Naive B cell (primary cell): ENCODE measurements around the gene TTLL4. TPM values are rescaled to one million over a fixed set of nuclear protein-coding genes. Genes with fewer than 3 reads are reported as not detected.
"Not testable (repeated sequence)": the region's sequence is repeated elsewhere in the genome, so short reads cannot be mapped to it uniquely, and the experiment has no call there.

ENCODE experiments used
- ATAC-seq, 2 donors: fragments of 150-1000 bp; cut with Tn5 transposase; 2 replicates each; pipeline ENCODE4 v1.10.0; 2021; ENCODE audit warnings: low read depth in 2 of 2, mild to moderate bottlenecking in 2 of 2, moderate library complexity in 2 of 2
- DNase-seq: peaks from one replicate; pipeline ENCODE4 v3.0.0; 2022
- H3K27ac Mint-ChIP-seq, 6 donors: one replicate each; pipeline ENCODE4 v1.8.0; 2020 to 2022; ENCODE audit warnings: mild to moderate bottlenecking in 6 of 6, mixed read lengths in 6 of 6, moderate library complexity in 5 of 6, inconsistent platforms in 2 of 6
- H3K27me3 Mint-ChIP-seq, 3 donors: one replicate each; pipeline ENCODE4 v1.8.0; 2021 to 2022; ENCODE audit warnings: mixed read lengths in 3 of 3, mild to moderate bottlenecking in 1 of 3
- H3K36me3 Mint-ChIP-seq, 2 donors: one replicate each; pipeline ENCODE4 v1.8.0; 2020 to 2022; ENCODE audit warnings: mixed read lengths in 2 of 2, inconsistent platforms in 1 of 2, mild to moderate bottlenecking in 1 of 2
- H3K4me1 Mint-ChIP-seq, 3 donors: one replicate each; pipeline ENCODE4 v1.8.0; 2020 to 2022; ENCODE audit warnings: mixed read lengths in 3 of 3, inconsistent platforms in 1 of 3, mild to moderate bottlenecking in 1 of 3, moderate library complexity in 1 of 3
- H3K4me3 Mint-ChIP-seq, 8 donors: one replicate each; pipeline ENCODE4 v1.8.0; 2020 to 2022; ENCODE audit warnings: mild to moderate bottlenecking in 8 of 8, mixed read lengths in 8 of 8, moderate library complexity in 8 of 8, inconsistent platforms in 2 of 8
- H3K9me3 Mint-ChIP-seq, 7 donors: one replicate each; pipeline ENCODE4 v1.8.0; 2020 to 2022; ENCODE audit warnings: mixed read lengths in 7 of 7, mild to moderate bottlenecking in 5 of 7, inconsistent platforms in 2 of 7, moderate library complexity in 1 of 7
- polyA plus RNA-seq, 6 donors: library from polyadenylated mRNA; unstranded; fragments of 300-500 nt; fragmentation: Illumina TruSeq; gene quantifications; one replicate each; pipeline ENCODE4 v1.2.3, GENCODE V29; 2021; ENCODE audit warnings: low read depth in 6 of 6

TTLL4 gene
- 1 to 10 TPM in 5 of 6 donors, not detected in 1; 3.4 to 9.3 (median 6.0) TPM for polyA plus RNA-seq

- peak; percentile 100 for DNase-seq
- Mint-ChIP-seq H3K4me3 (peak within 1 kb of the TSS; percentile 93 to 97 (median 94)), H3K27me3 (peaks cover 0 to 12% (median 4%) of the 10 kb centered on the region in 3 donors), H3K27ac (peak within 1 kb of the TSS; percentile 64 to 97 (median 94)), H3K4me1 (peaks cover 19 to 27% (median 23%) of the 10 kb centered on the region in 3 donors), H3K36me3 (no peaks in the 10 kb centered on the region), H3K9me3 (peaks cover 0 to 2% (median 0%) of the 10 kb centered on the region in 7 donors)
- ATAC-seq, result peak; percentile 92 to 94
Observed at GRCh38 chr2:218710687-218711549, at the start of gene TTLL4. TSS of gene TTLL4 (plus strand) at chr2:218710835. CDS start at chr2:218737677, 26,842 bp downstream.

DNA sequence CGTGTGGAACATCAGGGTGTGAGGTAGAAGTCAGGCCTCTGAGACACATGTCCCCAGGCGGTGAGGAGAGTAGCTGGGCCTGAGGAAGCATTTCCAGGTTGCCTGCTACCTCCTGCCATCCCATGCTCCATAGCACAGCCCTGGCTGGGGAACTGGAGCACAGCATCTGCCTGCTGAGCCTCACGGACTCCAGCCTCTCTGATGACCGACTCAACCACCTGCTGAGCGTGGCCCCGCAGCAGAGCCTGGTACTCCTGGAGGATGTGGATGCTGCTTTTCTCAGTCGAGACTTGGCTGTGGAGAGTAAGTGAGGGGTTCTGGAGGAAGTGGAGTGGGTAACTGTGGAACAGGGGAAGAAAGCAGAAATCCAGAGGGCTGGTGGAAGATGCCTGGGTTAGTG is 48.3 kb upstream of the TTLL4 start:
- Mint-ChIP-seq H3K4me1 (peaks cover 29 to 33% (median 31%) of the 10 kb centered on the region in 3 donors), H3K27me3 (no peaks in the 10 kb centered on the region), H3K36me3 (peaks cover 24 to 37% of the 10 kb centered on the region in 2 donors), H3K4me3 (peak overlapping the region in 2 of 8 donors; percentile 60 to 92), H3K27ac (no peak overlapping the region), H3K9me3 (no peaks in the 10 kb centered on the region)
- no peak for DNase-seq
- no peak for ATAC-seq

- Mint-ChIP-seq H3K27me3 (no peaks in the 10 kb centered on the region), H3K27ac (no peak overlapping the region), H3K9me3 (no peaks in the 10 kb centered on the region), H3K4me1 (peaks cover 26 to 29% (median 27%) of the 10 kb centered on the region in 3 donors), H3K4me3 (peak overlapping the region in 2 of 8 donors; percentile 66 to 92), H3K36me3 (peaks cover 24 to 37% of the 10 kb centered on the region in 2 donors)
- ATAC-seq (no peak), DNase-seq (no peak)
Observed at GRCh38 chr2:218662827-218663226, 47.8 kb upstream of the TTLL4 start.

DNA sequence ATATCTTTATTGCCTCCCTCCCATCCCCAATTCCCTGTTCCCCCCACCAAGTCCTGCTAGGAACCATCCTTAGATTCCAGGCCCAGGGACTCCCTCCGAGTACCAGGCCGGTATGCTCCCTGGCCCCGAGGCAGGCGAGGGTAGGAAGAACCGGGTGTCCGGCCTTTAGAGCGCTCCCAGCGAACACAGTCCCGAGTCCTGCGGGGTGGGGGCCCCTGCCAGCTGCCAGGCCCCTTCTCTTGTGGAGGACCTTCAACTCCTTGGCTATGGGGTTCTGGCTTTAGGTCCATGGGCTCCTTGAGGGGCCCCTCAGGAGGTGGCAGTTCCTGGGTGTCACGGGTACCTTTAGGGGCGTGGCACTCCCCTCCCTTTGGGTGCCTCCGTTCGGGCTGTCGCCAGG is 46.7 kb upstream of the TTLL4 start:
- peaks cover 24 to 37% of the 10 kb centered on the region in 2 donors for H3K36me3 Mint-ChIP-seq
- no peak overlapping the region for H3K27ac Mint-ChIP-seq
- ATAC-seq (no peak), DNase-seq (no peak)
- peaks cover 15 to 22% (median 16%) of the 10 kb centered on the region in 3 donors for H3K4me1 Mint-ChIP-seq
- H3K4me3 Mint-ChIP-seq, result peak overlapping the region in 1 of 8 donors; percentile 92
- H3K27me3 Mint-ChIP-seq, result no peaks in the 10 kb centered on the region
- H3K9me3 Mint-ChIP-seq, result no peaks in the 10 kb centered on the region

DNA sequence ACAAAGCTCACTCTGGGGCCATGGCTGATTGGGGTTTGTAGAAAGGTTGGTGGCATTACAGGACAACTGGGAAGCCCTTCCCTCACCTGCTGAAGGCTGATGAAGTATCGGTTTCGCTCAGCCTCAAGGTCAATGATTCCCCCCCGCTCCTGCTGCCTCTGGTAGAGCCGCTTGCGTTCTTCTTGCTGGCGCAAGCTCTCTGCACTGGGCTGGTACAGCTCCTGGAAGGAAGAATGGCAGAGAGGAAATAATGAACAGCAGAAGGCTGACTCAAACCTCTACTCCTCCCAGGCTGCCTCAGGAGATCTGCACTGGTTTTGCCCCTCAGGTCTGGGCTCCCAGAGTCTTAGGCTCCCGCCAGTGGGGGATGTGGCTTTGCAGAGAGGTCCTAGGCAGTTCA is 46.0 kb upstream of the TTLL4 start:
- H3K36me3 Mint-ChIP-seq, result peaks cover 24 to 37% of the 10 kb centered on the region in 2 donors
- no peaks in the 10 kb centered on the region for H3K27me3 Mint-ChIP-seq
- H3K4me1 Mint-ChIP-seq, result peaks cover 8 to 17% (median 9%) of the 10 kb centered on the region in 3 donors
- H3K4me3 Mint-ChIP-seq, result no peak overlapping the region
- ATAC-seq (no peak), DNase-seq (no peak)
- H3K27ac Mint-ChIP-seq, result peak overlapping the region in 1 of 6 donors; percentile 13
- H3K9me3 Mint-ChIP-seq, result no peaks in the 10 kb centered on the region

GRCh38 chr2:218671097-218671653 is 39.5 kb upstream of the TTLL4 start:
- Mint-ChIP-seq H3K27me3 (no peaks in the 10 kb centered on the region), H3K4me1 (peaks cover 19 to 28% (median 21%) of the 10 kb centered on the region in 3 donors), H3K9me3 (no peaks in the 10 kb centered on the region), H3K36me3 (peaks cover 3 to 7% of the 10 kb centered on the region in 2 donors), H3K27ac (peak overlapping the region; percentile 62 to 97 (median 92)), H3K4me3 (peak overlapping the region; percentile 95 to 100 (median 99))
- no peak for DNase-seq
- no peak for ATAC-seq

DNA sequence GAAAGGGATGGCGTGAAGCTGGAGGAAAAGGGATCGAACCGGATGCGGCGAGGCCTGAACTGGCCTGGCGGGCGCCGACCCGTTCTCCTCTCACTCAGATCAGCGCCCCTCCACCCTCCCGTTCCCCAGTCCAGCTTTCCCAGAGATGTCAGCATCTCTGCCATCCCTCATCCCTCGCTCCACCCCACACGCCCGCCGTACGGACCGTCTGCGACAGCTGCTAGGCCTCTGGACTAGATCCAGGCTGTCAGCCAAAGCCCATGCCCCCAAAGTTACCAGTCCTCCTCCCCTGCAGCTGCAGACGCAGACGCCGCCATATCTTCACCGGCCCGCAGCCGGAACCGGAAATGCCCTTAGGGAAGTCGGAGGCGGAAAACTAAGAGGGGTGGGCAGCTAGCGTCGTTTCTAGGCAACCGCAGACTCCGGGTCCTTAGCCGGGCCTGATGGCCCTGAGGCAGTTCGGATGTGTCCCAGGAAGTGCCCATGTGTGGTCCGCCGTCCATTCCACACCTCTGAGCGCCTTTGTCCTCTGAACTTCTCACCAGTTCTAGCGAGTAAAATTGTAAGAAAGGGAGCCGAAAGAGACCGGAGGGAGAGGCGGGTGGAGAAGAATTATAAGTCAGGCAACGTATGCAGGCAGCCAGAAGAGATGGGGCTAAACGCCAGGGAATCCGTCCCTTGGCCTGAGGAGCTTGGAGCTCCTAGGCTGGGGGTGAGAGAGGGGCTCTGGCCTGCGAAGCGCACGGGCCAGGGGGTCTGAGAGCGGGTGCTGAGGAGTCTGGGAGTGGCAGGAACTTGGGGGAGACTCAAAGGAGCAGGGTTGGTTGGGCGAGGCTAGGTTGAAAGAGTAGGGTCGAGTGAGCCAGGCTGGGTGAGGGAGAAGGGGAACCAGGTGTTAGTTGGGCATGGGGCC is 38.7 kb upstream of the TTLL4 start, which contains the start of the genes RNF25 and STK36:
Gene RNF25, minus strand, starts transcription at position 349 of the 913 bp plus-strand sequence. Its CDS starts 32 bp downstream, at position 317.
Gene STK36, plus strand, starts transcription at position 433 of the 913 bp plus-strand sequence. CDS start 744 bp downstream, outside the sequence.
- peak; percentile 98 for ATAC-seq
- H3K36me3 Mint-ChIP-seq, result peaks cover 0 to 7% of the 10 kb centered on the region in 2 donors

DNA sequence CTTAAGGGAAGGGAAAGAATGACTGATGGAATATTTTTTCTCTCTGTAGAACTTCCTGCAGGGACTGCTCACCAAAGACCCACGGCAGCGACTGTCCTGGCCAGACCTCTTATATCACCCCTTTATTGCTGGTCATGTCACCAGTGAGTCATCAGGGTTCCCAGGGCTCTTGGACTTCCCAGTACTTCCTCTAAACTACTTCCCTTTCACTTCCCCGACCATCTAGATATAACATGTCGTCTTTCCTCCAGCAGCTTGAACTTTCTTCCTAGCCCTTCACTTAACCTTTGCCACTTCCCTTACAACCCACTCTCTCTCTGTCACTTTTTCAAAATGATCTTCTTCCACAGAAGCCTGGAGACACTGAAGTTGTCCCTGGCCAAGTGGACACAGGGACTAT is 31.5 kb upstream of the TTLL4 start:
- H3K4me3 Mint-ChIP-seq, result no peak overlapping the region
- ATAC-seq, result no peak
- H3K4me1 Mint-ChIP-seq, result no peaks in the 10 kb centered on the region
- H3K27me3 Mint-ChIP-seq, result no peaks in the 10 kb centered on the region
- no peak overlapping the region for H3K27ac Mint-ChIP-seq
- no peaks in the 10 kb centered on the region for H3K9me3 Mint-ChIP-seq
- H3K36me3 Mint-ChIP-seq, result peaks cover 0 to 15% of the 10 kb centered on the region in 2 donors
- no peak for DNase-seq

More for the DNA sequence above, 38.7 kb upstream of the TTLL4 start, which contains the start of the genes RNF25 and STK36:
- peaks cover 19 to 28% (median 21%) of the 10 kb centered on the region in 3 donors for H3K4me1 Mint-ChIP-seq
- peak within 1 kb of the TSS; percentile 88 to 98 (median 97) for H3K27ac Mint-ChIP-seq
- H3K4me3 Mint-ChIP-seq, result peak within 1 kb of the TSS; percentile 95 to 100 (median 99)
- H3K9me3 Mint-ChIP-seq, result no peaks in the 10 kb centered on the region
- no peaks in the 10 kb centered on the region for H3K27me3 Mint-ChIP-seq
- DNase-seq, result peak; percentile 77

- Mint-ChIP-seq H3K4me1 (no peaks in the 10 kb centered on the region), H3K36me3 (peaks cover 0 to 15% of the 10 kb centered on the region in 2 donors), H3K4me3 (no peak overlapping the region), H3K27me3 (no peaks in the 10 kb centered on the region), H3K27ac (no peak overlapping the region), H3K9me3 (no peaks in the 10 kb centered on the region)
- DNase-seq (no peak), ATAC-seq (no peak)
Observed at GRCh38 chr2:218680061-218680460, 30.6 kb upstream of the TTLL4 start.

GRCh38 chr2:218687400-218688060 is 23.1 kb upstream of the TTLL4 start:
- peak; percentile 51 to 75 for ATAC-seq
- peak overlapping the region in 1 of 6 donors; percentile 83 for H3K27ac Mint-ChIP-seq
- not testable (repeated sequence) for H3K4me3 Mint-ChIP-seq, H3K36me3 Mint-ChIP-seq, H3K27me3 Mint-ChIP-seq, H3K4me1 Mint-ChIP-seq, H3K9me3 Mint-ChIP-seq
- peak; percentile 16 for DNase-seq

GRCh38 chr2:218691234-218691633 is 19.4 kb upstream of the TTLL4 start:
- H3K27me3 Mint-ChIP-seq, result no peaks in the 10 kb centered on the region

DNA sequence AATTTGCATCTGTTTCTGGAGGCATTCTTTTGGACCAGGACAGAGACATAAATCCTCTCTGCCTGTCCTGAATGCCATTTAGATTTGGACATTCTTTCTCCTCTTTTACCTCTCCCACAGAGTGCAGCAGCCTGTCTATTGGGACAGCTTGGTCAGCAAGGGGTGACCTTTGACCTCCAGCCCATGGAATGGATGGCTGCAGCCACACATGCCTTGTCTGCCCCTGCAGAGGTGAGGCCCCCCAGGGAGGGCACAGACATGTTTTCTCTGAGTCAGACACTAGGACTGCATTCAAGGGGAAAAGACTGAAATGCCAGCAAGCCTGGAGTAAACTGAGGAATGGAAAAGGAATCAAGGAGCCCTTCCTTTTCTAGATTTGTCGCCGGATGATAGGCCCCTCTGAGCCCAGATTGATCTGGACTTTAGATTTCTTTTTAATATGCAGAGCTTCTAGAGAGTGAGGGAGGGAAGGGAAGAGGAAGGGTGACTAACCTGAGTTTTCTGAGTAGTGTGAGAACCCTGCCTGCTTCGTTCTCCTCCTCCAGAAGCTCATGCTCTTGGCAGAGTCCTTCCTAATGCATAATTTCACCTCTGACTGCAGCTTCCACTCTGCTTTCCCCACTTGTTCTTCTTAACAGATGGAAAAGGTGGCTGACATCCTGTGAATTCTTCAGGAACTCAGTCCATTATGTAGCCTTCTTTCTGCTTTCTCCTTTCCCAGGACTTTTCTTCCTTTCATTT is 16.1 kb upstream of the TTLL4 start:
- DNase-seq, result no peak
- Mint-ChIP-seq H3K9me3 (no peaks in the 10 kb centered on the region), H3K27me3 (no peaks in the 10 kb centered on the region), H3K4me1 (no peaks in the 10 kb centered on the region), H3K4me3 (no peak overlapping the region), H3K27ac (no peak overlapping the region), H3K36me3 (peaks cover 5 to 18% of the 10 kb centered on the region in 2 donors)
- ATAC-seq, result no peak

More at GRCh38 chr2:218691234-218691633, 19.4 kb upstream of the TTLL4 start:
- ATAC-seq, result no peak
- no peak for DNase-seq
- Mint-ChIP-seq H3K9me3 (no peaks in the 10 kb centered on the region), H3K36me3 (peaks cover 5 to 14% of the 10 kb centered on the region in 2 donors), H3K4me3 (no peak overlapping the region), H3K4me1 (peaks cover 0 to 3% (median 0%) of the 10 kb centered on the region in 3 donors), H3K27ac (no peak overlapping the region)
